ENCODE data around the gene ADIPOR2. TPM values are rescaled to one million over a fixed set of nuclear protein-coding genes. Genes with fewer than 3 reads are reported as not detected.

The ADIPOR2 gene
- 29.6 and 33.6 TPM in 2 replicates for total RNA-seq (ENCODE audit: low replicate concordance)

- Histone ChIP-seq H2AFZ (replicated peaks) (peak within 1 kb of the TSS; percentile 86), H3K9me3 (ENCODE audit: low read depth) (no peaks in the 10 kb centered on the region), H3K27ac (peak within 1 kb of the TSS; percentile 96), H3F3A (ENCODE audit: low read depth) (peaks cover 27% of the 10 kb centered on the region), H3K4me3 (peak within 1 kb of the TSS; percentile 97), H3K9ac (peak within 1 kb of the TSS; percentile 87), H3K27me3 (no peaks in the 10 kb centered on the region), H4K20me1 (ENCODE audit: low read depth) (peaks cover 38% of the 10 kb centered on the region), H3K4me1 (peaks cover 15% of the 10 kb centered on the region), H3K79me2 (ENCODE audit: low read depth) (peaks cover 44% of the 10 kb centered on the region), H3K36me3 (no peaks in the 10 kb centered on the region), H3K4me2 (peak within 1 kb of the TSS; percentile 95)
- H3K27me3 Mint-ChIP-seq (ENCODE audit: insufficient read depth, low read depth) = peaks cover 9% of the 10 kb centered on the region
- no peaks in the 10 kb centered on the region for H3K9me3 Mint-ChIP-seq
- DNase-seq (ENCODE audit: low spot score) = peak; percentile 99
- H3K36me3 Mint-ChIP-seq = peaks cover 7% of the 10 kb centered on the region
- TF ChIP-seq EZH2phosphoT487 (IDR thresholded peaks at IDR 0.05) (peak; percentile 42), EZH2 (IDR thresholded peaks at IDR 0.05) (no peak)
- peaks cover 16% of the 10 kb centered on the region for H3K4me1 Mint-ChIP-seq
- H3K4me3 Mint-ChIP-seq = peak within 1 kb of the TSS; percentile 99
- H3K27ac Mint-ChIP-seq = peak within 1 kb of the TSS; percentile 99
Observed at GRCh38 chr12:1690578-1691122, at the start of gene ADIPOR2. Gene ADIPOR2, plus strand, starts transcription at chr12:1691070. Its CDS starts 63,274 bp downstream, at chr12:1754344.

DNA sequence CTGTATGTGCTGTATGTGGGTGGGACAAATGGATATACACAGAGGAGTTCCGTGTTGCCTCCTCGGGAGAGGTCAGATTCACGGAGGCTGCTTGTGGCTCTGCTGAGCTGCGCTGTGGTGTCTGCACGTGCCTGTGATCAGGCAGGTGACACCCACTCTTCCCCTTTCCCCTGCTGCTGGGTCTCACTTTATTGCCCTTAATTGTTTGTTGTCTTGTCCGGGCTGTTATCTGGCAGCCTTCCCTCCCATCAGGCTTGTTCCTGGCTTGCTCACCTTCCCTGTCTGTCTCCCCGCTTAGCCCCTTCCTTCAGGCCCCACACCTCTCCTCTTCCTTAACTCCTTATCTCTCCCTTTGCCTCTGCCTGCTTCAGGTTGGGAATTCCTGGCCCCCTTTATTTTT is 48.4 kb upstream of the ADIPOR2 start:
- Mint-ChIP-seq H3K4me1 (peaks cover 38% of the 10 kb centered on the region), H3K36me3 (peaks cover 20% of the 10 kb centered on the region), H3K9me3 (no peaks in the 10 kb centered on the region), H3K27me3 (ENCODE audit: insufficient read depth, low read depth) (no peaks in the 10 kb centered on the region), H3K27ac (no peak overlapping the region), H3K4me3 (no peak overlapping the region)
- Histone ChIP-seq H3K27ac (no peak overlapping the region), H3K4me2 (no peak overlapping the region), H3K4me3 (no peak overlapping the region), H3F3A (ENCODE audit: low read depth) (no peaks in the 10 kb centered on the region), H3K9me3 (ENCODE audit: low read depth) (no peaks in the 10 kb centered on the region), H4K20me1 (ENCODE audit: low read depth) (peaks cover 26% of the 10 kb centered on the region), H3K9ac (no peak overlapping the region), H3K79me2 (ENCODE audit: low read depth) (no peaks in the 10 kb centered on the region), H2AFZ (replicated peaks) (no peak overlapping the region), H3K27me3 (no peaks in the 10 kb centered on the region), H3K4me1 (no peaks in the 10 kb centered on the region), H3K36me3 (no peaks in the 10 kb centered on the region)
- TF ChIP-seq EZH2 (IDR thresholded peaks at IDR 0.05) (no peak), EZH2phosphoT487 (IDR thresholded peaks at IDR 0.05) (no peak)
- TF ChIP-seq, protein P1, sequence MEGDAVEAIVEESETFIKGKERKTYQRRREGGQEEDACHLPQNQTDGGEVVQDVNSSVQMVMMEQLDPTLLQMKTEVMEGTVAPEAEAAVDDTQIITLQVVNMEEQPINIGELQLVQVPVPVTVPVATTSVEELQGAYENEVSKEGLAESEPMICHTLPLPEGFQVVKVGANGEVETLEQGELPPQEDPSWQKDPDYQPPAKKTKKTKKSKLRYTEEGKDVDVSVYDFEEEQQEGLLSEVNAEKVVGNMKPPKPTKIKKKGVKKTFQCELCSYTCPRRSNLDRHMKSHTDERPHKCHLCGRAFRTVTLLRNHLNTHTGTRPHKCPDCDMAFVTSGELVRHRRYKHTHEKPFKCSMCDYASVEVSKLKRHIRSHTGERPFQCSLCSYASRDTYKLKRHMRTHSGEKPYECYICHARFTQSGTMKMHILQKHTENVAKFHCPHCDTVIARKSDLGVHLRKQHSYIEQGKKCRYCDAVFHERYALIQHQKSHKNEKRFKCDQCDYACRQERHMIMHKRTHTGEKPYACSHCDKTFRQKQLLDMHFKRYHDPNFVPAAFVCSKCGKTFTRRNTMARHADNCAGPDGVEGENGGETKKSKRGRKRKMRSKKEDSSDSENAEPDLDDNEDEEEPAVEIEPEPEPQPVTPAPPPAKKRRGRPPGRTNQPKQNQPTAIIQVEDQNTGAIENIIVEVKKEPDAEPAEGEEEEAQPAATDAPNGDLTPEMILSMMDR (IDR thresholded peaks at IDR 0.05) = no peak
- no peak for DNase-seq (ENCODE audit: low spot score)

DNA sequence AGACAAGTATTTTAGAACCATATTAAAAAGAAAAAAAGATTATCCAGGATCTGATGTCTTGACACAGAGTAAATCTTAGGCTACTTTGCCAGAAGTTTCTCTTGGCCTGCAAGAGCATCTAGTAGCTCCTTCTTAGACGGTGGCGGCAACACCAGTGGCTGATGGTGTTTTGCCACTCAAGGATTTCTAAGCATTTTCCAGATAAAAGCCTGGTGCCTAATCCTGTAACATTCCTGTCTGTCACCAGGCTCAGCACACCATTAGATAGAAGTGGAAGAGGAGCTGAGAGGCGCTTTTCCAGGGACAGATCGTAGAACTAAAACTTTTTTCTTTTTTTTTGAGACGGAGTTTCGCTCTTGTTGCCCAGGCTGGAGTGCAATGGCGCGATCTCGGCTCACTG is 47.8 kb upstream of the ADIPOR2 start:
- no peak overlapping the region for H3K4me2 ChIP-seq
- TF ChIP-seq EZH2phosphoT487 (IDR thresholded peaks at IDR 0.05) (no peak), EZH2 (IDR thresholded peaks at IDR 0.05) (no peak)
- TF ChIP-seq, protein P1 (IDR thresholded peaks at IDR 0.05) = no peak
- H3K4me3 Mint-ChIP-seq = no peak overlapping the region
- H3K4me1 Mint-ChIP-seq = peaks cover 38% of the 10 kb centered on the region
- no peak overlapping the region for H3K9ac ChIP-seq
- H3K4me3 ChIP-seq = no peak overlapping the region
- no peaks in the 10 kb centered on the region for H3F3A ChIP-seq (ENCODE audit: low read depth)
- no peaks in the 10 kb centered on the region for H3K4me1 ChIP-seq
- no peak for DNase-seq (ENCODE audit: low spot score)
- peaks cover 21% of the 10 kb centered on the region for H3K36me3 Mint-ChIP-seq
- H4K20me1 ChIP-seq (ENCODE audit: low read depth) = peaks cover 26% of the 10 kb centered on the region
- no peaks in the 10 kb centered on the region for H3K9me3 ChIP-seq (ENCODE audit: low read depth)
- H3K36me3 ChIP-seq = no peaks in the 10 kb centered on the region
- H3K27me3 ChIP-seq = no peaks in the 10 kb centered on the region
- H2AFZ ChIP-seq (replicated peaks) = no peak overlapping the region
- peak overlapping the region; percentile 54 for H3K27ac Mint-ChIP-seq
- H3K27me3 Mint-ChIP-seq (ENCODE audit: insufficient read depth, low read depth) = no peaks in the 10 kb centered on the region
- no peak overlapping the region for H3K27ac ChIP-seq
- H3K9me3 Mint-ChIP-seq = no peaks in the 10 kb centered on the region
- no peaks in the 10 kb centered on the region for H3K79me2 ChIP-seq (ENCODE audit: low read depth)

GRCh38 chr12:1643905-1644533 is 46.9 kb upstream of the ADIPOR2 start:
- Mint-ChIP-seq H3K9me3 (no peaks in the 10 kb centered on the region), H3K27me3 (ENCODE audit: insufficient read depth, low read depth) (no peaks in the 10 kb centered on the region), H3K4me1 (peaks cover 38% of the 10 kb centered on the region), H3K4me3 (peak overlapping the region; percentile 11), H3K36me3 (peaks cover 22% of the 10 kb centered on the region), H3K27ac (peak overlapping the region; percentile 65)
- H3K4me1 ChIP-seq = no peaks in the 10 kb centered on the region
- H3K4me3 ChIP-seq = no peak overlapping the region
- H3F3A ChIP-seq (ENCODE audit: low read depth) = no peaks in the 10 kb centered on the region
- no peaks in the 10 kb centered on the region for H3K36me3 ChIP-seq
- H3K4me2 ChIP-seq = no peak overlapping the region
- TF ChIP-seq EZH2phosphoT487 (IDR thresholded peaks at IDR 0.05) (no peak), EZH2 (IDR thresholded peaks at IDR 0.05) (no peak)
- TF ChIP-seq, protein P1 (IDR thresholded peaks at IDR 0.05) = no peak
- no peaks in the 10 kb centered on the region for H3K79me2 ChIP-seq (ENCODE audit: low read depth)
- H4K20me1 ChIP-seq (ENCODE audit: low read depth) = peaks cover 26% of the 10 kb centered on the region
- no peak overlapping the region for H3K9ac ChIP-seq
- no peak overlapping the region for H2AFZ ChIP-seq (replicated peaks)
- DNase-seq (ENCODE audit: low spot score) = no peak
- H3K27ac ChIP-seq = no peak overlapping the region
- H3K27me3 ChIP-seq = no peaks in the 10 kb centered on the region
- H3K9me3 ChIP-seq (ENCODE audit: low read depth) = no peaks in the 10 kb centered on the region

Data from neural progenitor cell (in vitro differentiated cells).